ENCODE results near the gene SFTA2.
A peak's percentile ranks its signal among the peaks of the same experiment; 100 is the strongest.

SFTA2 gene

DNA sequence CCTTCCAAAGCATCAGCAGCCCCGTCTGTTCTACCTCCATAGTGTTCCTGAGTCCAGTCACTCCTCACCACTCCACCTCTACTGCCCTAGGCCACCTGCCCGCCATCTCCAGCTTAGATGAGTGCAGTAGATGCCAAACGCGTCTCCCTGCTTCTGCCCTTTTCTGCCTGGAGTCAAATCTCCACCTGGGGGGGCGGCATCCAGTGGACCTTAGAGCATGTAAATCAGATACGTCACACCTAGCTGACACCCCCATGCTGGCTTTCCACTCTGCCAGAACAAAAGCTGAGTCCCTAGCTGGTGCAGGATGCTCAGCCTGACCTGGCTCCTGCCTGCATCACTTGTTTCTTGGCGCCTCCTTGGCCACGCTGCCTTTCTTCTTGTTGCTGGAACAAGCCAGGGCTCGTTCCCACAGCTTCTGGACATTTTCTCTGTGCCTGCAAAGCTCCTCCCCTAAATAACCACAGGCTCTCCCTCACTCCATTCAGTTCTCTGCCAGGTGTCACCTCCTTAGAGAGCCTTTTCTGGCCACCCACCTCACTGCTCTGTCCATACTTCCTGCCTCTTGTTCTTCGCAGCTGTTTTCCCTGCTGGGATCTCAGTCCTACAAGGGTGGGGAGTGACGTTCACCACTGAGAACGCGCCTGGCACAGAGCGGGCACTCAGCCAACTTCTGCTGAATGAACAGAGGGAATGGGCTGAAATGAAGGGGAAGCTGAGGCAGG lies 41.9 kb downstream of the SFTA2 start:
- no peak for DNase-seq

- no peak for DNase-seq
Measured at GRCh38 chr6:30889496-30889885, 42.5 kb downstream of the SFTA2 start.

- no peak for DNase-seq
Measured at GRCh38 chr6:30888816-30889495, 43.0 kb downstream of the SFTA2 start.

DNA sequence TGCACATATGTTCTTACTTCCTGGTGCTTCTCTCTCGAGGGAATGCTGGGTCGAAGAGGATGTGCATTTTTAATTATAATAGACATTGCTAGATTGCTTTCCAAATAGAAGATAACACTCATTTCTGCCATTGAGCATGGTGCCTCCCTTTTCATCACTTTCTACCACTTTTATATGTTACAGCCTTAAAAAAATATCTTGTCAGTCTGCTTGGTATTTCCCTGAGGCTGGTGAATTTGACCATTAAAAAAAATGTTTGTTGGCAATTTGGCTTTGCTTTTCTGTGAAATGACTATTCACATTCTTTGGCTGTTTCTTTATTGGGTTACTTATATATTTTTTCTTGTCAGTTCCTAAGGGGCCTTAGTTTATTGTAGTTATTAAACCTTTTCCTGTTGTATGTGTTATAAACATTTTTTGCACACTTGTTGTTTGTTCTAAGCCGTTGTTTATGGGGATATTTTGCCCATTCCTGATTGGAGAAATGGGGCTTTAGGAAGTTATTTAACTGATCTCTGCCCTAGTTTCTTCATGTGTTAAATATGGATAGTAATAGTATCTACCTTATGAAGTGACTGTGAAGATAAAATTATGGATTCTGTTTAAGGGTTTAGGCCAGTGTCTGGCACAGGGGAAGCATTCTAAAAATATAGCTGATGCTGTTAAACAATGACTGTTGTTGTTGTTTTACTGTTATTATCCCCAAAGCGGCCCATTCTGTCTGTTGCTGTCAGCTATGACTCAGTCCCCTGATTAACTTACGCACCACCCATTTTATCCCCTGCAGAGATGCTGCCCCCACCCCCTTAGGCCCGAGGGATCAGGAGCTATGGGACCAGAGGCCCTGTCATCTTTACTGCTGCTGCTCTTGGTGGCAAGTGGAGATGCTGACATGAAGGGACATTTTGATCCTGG lies 43.8 kb downstream of the SFTA2 start:
- no peak for DNase-seq

DNA sequence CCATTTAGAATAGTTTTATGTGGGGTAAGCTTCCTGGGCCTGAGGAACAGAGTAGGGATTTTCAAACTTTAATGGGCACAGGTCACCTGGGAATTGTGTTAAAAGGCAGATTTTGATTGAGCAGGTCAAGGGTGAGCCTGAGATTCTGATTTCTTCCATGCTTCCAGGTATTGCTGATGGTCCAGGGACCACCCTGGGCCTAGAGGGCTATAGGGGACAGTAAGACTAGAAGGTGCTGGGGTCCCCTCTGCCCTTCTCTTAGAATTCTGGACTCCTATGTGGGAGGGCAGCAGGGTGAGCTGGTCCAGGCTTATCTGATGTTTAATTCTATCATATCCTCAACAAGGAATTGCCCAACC lies 45.1 kb downstream of the SFTA2 start:
- DNase-seq: no peak

GRCh38 chr6:30885999-30886896 lies 45.7 kb downstream of the SFTA2 start:
- no peak for DNase-seq

GRCh38 chr6:30885481-30885998 lies 46.4 kb downstream of the SFTA2 start:
- DNase-seq: no peak

DNA sequence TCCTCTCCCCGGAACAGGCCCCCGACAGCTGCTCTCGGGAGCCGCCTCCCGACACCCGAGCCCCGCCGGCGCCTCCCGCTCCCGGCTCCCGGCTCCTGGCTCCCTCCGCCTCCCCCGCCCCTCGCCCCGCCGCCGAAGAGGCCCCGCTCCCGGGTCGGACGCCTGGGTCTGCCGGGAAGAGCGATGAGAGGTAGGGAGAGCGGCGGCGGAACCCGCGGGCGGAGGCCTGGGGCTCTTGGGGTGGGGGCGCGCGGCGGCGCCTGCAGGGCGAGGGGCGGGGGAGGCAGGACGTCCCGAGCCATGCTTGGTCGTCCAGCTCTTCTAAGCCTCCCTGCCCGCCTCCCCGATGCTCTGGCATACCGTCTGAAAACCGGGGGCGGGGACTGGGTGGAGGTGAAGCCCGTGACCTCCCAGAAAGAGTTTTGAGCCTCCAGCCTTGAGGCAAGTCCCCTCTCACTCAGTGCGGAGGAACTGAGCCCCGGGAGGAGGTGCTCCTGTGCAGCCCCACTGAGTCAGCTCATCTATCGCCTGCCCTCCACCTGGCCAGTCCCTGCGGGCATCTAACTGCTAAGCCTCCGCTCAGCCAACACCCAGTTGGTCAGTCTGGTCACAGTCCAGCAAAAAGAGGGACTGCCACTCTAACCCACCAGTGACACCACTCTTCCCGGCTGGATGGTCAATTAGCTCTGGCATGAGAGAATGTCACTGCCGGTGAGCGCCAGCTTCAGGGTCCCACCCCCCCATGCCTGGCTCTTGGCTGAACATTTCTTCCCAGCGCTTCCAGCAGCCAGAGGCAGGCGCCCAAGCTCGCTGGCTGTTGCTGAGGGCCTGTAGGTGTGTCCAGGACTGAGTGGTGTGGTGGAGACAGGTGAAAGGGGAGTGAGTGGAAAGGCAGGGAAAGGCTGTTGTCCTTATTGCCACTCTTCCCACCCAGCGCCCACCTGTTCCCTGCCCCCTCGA lies 47.2 kb downstream of the SFTA2 start:
- peak; percentile 44 for DNase-seq

- DNase-seq: peak; percentile 58
Measured at GRCh38 chr6:30883685-30884520, 48.1 kb downstream of the SFTA2 start, which contains the start of gene DDR1. DDR1 (plus strand) TSS chr6:30884519; CDS start chr6:30888730, 4,211 bp downstream.

- no peak for DNase-seq
Measured at GRCh38 chr6:30882759-30883684, 48.9 kb downstream of the SFTA2 start.

DNA sequence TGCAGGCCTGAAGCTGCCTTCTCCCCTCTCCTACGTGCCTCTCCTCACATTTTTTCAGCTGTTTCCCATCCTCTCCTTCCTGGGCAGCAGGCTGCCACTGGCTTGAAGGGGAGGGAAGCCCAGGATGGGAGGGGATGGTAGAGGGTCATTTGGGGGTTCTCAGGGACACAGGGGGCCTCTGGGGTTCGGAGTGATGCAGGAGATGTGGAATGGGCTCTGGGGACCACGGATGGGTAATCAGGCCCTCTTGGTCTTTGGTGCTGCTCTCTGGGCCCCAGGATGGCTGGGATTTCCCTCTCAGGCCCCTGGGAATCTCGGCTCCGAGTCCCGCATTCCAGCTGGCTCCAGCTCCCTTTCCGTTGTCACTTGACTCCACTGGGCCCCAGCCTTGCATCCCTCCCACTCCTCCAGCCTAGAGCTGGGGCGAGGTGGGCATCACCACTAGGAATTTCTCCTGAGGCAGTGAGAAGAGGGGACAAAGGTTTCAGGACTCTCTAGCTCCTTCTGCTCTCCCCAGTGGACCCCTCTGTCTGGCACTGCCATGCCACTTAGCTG lies 49.7 kb downstream of the SFTA2 start:
- DNase-seq: no peak

DNA sequence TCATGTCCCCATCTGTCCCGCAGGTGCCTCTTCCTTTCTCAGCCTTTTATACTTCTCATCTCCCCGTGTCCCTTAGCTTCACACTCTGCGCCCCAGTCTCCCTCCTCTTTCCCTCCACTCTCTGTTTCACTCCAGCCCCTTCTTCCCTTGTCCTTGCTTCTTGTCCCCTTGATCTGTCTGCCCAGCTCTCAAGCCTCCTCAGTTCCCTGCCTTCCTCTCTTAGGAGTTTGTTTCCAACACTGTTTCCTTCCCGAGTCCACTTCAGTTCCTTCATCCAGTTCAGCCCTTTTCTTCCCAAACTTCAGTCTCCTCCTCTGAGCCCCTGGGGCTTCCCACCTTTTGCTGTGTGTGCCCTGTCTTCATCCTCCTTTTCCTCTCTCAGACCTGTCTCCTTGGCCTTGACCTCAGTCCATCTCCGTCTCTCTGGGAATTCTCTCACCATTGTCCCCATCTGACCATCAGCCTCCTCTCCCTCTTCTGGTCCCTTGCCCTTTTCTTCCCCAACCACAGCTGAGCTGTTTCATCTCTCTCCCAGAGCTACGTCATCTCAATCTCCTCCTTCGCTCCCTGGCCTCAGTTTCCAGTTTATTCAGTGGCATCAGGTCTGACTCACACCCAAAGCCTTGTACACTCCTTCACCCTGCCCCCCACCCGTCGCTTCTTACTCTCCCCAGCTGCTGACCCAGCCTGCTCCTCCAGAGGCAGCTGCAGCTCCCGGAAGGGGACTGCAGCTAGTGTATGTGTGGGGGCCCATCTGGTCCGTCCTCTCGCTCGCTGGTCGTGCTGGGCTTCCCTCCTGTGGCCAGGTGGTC lies 50.4 kb downstream of the SFTA2 start:
- DNase-seq: no peak
